GM21423 (cell line): ENCODE results near the gene LPAR1.
A peak's percentile ranks its signal among the peaks of the same experiment; 100 is the strongest.
"Not testable (repeated sequence)": the region's sequence is repeated elsewhere in the genome, so short reads cannot be mapped to it uniquely, and the experiment has no call there.

ENCODE experiments used
- ATAC-seq: cut with Tn5 transposase; IDR thresholded peaks from one replicate; pipeline ENCODE4 v1.9.1; 2021; ENCODE audit warnings: mild to moderate bottlenecking, moderate library complexity; ENCODE audit not compliant: unreplicated experiment

The LPAR1 gene

GRCh38 chr9:110880189-110880588, 158.1 kb downstream of the LPAR1 start:
- no peak for ATAC-seq

- no peak for ATAC-seq
Observed at GRCh38 chr9:110877374-110877773, 160.9 kb downstream of the LPAR1 start.

GRCh38 chr9:110876929-110877328, 161.3 kb downstream of the LPAR1 start:
- no peak for ATAC-seq

- peak; percentile 96 for ATAC-seq
Observed at GRCh38 chr9:110874963-110875674, 163.2 kb downstream of the LPAR1 start.

GRCh38 chr9:110872920-110873319, 165.3 kb downstream of the LPAR1 start:
- no peak for ATAC-seq

- no peak for ATAC-seq
Observed at GRCh38 chr9:110871736-110872135, 166.5 kb downstream of the LPAR1 start.

- no peak for ATAC-seq
Observed at GRCh38 chr9:110869931-110870330, 168.3 kb downstream of the LPAR1 start.

- no peak for ATAC-seq
Observed at GRCh38 chr9:110864011-110864410, 174.3 kb downstream of the LPAR1 start.

- ATAC-seq = not testable (repeated sequence)
Observed at GRCh38 chr9:110861370-110862110, 176.7 kb downstream of the LPAR1 start.

- ATAC-seq = no peak
Observed at GRCh38 chr9:110856772-110857171, 181.5 kb downstream of the LPAR1 start.

- ATAC-seq = no peak
Observed at GRCh38 chr9:110850401-110851135, 187.7 kb downstream of the LPAR1 start.

- no peak for ATAC-seq
Observed at GRCh38 chr9:110847671-110848070, 190.6 kb downstream of the LPAR1 start.

- ATAC-seq = no peak
Observed at GRCh38 chr9:110846215-110846614, 192.1 kb downstream of the LPAR1 start.

- no peak for ATAC-seq
Observed at GRCh38 chr9:110844121-110844520, 194.1 kb downstream of the LPAR1 start.

- no peak for ATAC-seq
Observed at GRCh38 chr9:110842986-110843385, 195.3 kb downstream of the LPAR1 start.

- ATAC-seq = no peak
Observed at GRCh38 chr9:110842169-110842568, 196.1 kb downstream of the LPAR1 start.

GRCh38 chr9:110837401-110838005, 200.8 kb downstream of the LPAR1 start:
- peak; percentile 87 for ATAC-seq

- no peak for ATAC-seq
Observed at GRCh38 chr9:110835859-110836271, 202.4 kb downstream of the LPAR1 start.

GRCh38 chr9:110835404-110835803, 202.9 kb downstream of the LPAR1 start:
- ATAC-seq = no peak

GRCh38 chr9:110832926-110833325, 205.3 kb downstream of the LPAR1 start:
- ATAC-seq = no peak

GRCh38 chr9:110830495-110830894, 207.8 kb downstream of the LPAR1 start:
- ATAC-seq = no peak
